Upper lobe of left lung (tissue), 4 donors: ENCODE results near the gene ASCC1.

Source experiments
- CTCF ChIP-seq, 6 experiments: fragments of 450-650 bp in 4 of 6; fragments of 200-600 bp in 2 of 6; sonication (generic) in 2 of 6; IDR thresholded peaks; one replicate each; pipeline ENCODE4 v1.5.1; 2016 to 2019; ENCODE audit warnings: antibody characterized with exemption in 6 of 6
- POLR2A ChIP-seq, 4 donors: fragments of 450-650 bp; IDR thresholded peaks; one replicate each; pipeline ENCODE4 v1.5.1; 2016 to 2017; ENCODE audit warnings: antibody characterized with exemption in 4 of 4, mild to moderate bottlenecking in 2 of 4
- POLR2AphosphoS5 ChIP-seq, 2 donors: sonication (generic); formaldehyde crosslinking; IDR thresholded peaks; one replicate each; pipeline ENCODE4 v1.5.1; 2017; ENCODE audit warnings: antibody characterized with exemption in 2 of 2

GRCh38 chr10:72086466-72087391, 129.3 kb downstream of the ASCC1 start:
- TF ChIP-seq CTCF (IDR thresholded peaks at IDR 0.05), result no peak
- no peak for TF ChIP-seq POLR2AphosphoS5 (IDR thresholded peaks at IDR 0.05)
- no peak for TF ChIP-seq POLR2A (IDR thresholded peaks at IDR 0.05)
